SH-SY5Y (cell line): ENCODE measurements around the gene TRIAP1.

ENCODE experiments used
- GATA2 ChIP-seq: IDR thresholded peaks from 2 replicates; pipeline ENCODE4 v1.6.1; 2011; ENCODE audit warnings: mild to moderate bottlenecking, low read depth, low read length
- GATA3 ChIP-seq: IDR thresholded peaks from 2 replicates; pipeline ENCODE4 v1.6.1; 2011; ENCODE audit warnings: low read depth, mild to moderate bottlenecking, low read length, moderate library complexity

The TRIAP1 gene

DNA sequence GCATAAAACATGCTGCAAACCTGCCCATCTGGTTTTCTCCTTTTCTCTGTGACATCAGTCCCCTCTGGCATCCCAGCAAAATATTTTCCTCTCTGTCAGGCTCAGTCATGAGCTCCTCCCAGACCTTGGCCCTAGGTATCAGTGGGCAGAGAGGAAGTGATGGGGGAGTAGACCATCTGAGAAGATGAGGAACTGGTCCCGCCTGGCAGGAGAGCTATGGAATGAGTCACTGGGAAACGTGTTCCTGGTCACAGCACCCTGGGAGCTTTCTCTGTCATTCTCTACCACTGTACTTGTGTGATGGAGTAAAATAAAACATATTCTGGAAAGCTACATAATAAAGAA lies 28.4 kb upstream of the TRIAP1 start:
- TF ChIP-seq GATA2 (no peak), GATA3 (no peak)

GRCh38 chr12:120473807-120474615 lies 27.8 kb upstream of the TRIAP1 start:
- TF ChIP-seq GATA2 (no peak), GATA3 (no peak)

- no peak for TF ChIP-seq GATA3
- TF ChIP-seq GATA2, result no peak
These were observed 26.3 kb upstream of the TRIAP1 start for GRCh38 chr12:120472521-120472920.

- TF ChIP-seq GATA2 (no peak), GATA3 (no peak)
These were observed 24.1 kb upstream of the TRIAP1 start for GRCh38 chr12:120470150-120470784.

DNA sequence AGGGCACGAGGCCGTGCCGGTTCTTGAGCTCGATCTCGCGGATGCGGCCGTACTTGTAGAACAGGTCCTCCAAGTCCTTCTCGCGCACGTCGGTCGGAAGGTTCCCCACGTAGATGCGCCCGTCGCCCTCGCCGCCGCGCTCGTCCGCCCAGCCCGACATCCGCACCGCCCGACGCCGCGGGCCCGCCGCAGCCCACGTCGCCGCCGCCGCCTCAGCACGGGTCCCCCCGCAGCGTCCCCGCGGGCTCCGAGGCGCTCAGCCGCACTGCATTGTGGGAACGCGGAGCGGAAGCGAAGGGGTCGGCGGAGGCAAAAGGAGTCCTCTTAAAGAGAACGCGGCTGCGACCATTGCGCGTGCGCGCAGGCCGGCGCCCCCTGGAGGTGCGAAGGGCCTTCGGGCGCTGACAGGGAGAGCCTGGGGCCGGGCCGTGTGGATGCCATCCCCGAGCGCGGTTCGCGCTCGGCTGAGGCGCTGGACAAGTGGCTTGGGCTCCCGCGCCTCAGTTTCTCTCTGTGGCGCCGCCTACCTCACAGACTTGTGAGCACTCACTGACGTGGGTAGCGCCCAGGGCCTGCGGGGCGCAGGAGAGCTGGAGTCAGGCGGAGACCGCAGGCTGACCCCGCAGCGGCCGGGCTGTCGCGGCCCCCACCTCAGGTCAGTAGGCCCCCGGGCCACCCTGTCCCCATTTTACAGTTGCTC lies 23.4 kb upstream of the TRIAP1 start, which contains the start of gene SRSF9:
TSS of gene SRSF9 (minus strand) at position 299 of the 700 bp plus-strand sequence. CDS start at position 160, 139 bp downstream.
- no peak for TF ChIP-seq GATA3
- no peak; the same call in 1 of the 2 replicates for TF ChIP-seq GATA2

GRCh38 chr12:120468821-120469449 lies 22.8 kb upstream of the TRIAP1 start:
- TF ChIP-seq GATA2 (no peak), GATA3 (no peak)

- TF ChIP-seq GATA3, result no peak
- no peak for TF ChIP-seq GATA2
These were observed 22.2 kb upstream of the TRIAP1 start for GRCh38 chr12:120468325-120468820.

- no peak for TF ChIP-seq GATA2
- no peak for TF ChIP-seq GATA3
These were observed 21.3 kb upstream of the TRIAP1 start for GRCh38 chr12:120467439-120467838.

DNA sequence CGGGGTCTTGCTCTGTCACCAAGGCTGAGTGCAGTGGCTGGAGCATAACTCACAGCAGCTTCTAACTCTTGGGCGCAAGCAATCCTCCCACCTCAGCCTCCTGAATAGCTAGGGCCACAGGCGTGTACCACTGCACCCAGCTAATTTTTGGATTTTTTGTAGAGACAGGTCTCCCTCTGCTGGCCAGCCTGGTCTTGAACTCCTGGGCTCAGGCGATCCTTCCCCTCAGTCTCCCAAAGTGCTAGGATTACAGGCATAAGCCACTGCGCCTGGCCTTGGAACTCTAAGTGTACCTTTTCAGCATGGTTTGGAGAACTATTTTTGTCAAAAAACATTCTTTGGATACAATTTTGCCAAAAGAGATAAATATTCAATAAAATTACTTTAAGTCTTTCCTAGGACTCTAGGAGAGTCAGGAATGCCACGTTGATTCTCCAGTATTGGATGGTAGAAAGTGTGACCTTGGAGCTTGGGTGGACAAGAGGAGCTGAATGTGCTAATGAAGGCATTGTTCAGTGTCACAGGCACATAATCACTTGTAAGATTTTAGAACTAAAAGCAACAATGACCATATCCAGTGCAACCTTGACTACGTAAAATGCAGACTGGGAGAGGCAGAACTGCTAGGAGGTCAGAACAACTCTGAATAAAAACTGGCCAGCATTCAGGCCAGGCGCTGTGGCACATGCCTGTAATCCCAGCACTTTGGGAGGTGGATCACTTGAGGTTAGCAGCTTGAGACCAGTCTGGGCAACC lies 20.6 kb upstream of the TRIAP1 start:
- TF ChIP-seq GATA2 (no peak), GATA3 (no peak)

DNA sequence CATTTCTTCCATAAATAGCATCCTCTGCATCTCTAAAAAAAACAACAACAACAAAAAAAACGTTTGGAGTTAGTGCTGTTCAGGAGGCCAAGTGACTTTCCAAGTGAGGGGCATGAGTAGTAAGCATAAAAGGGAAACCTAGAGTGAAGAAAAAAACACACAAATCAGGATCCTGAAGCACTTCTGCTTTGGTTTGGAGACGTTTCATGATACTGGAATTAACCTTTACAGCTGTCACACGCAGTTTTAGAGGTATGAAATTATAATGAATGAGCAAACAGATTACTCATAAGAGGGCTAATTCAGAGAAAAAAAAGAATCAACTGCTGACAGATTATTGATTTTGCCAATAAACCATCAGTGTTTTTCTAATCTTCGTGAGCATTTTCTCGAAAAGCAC lies 19.6 kb upstream of the TRIAP1 start:
- no peak for TF ChIP-seq GATA3
- TF ChIP-seq GATA2, result no peak

- TF ChIP-seq GATA2 (no peak), GATA3 (no peak)
These were observed 17.5 kb upstream of the TRIAP1 start for GRCh38 chr12:120463712-120464111.

DNA sequence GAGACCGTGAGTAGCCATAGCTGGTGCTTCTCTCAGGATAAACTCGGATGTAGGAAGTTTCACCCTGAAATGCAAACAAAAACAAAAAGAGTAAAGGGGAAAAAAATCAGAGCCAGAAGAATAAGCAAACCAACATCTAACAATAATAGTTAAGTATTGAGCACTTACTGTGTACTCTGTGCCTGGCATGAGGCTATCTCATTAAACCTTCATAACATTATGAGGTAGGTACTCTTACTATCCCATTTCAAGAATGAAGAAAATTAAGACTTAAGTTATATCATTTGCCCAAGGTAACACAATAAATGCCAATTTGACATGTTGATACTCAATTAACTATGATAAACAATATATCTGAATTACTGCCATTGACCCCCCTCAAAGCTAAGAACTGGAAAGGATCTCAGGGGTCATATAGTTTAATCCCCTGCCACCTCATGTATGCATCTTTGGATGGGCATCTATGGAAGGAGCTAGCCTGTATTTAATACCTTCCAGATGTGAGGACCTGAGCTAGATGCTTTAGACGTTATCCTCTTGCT lies 16.0 kb upstream of the TRIAP1 start:
- TF ChIP-seq GATA3, result no peak
- TF ChIP-seq GATA2, result no peak

GRCh38 chr12:120460157-120460556 lies 14.0 kb upstream of the TRIAP1 start:
- no peak for TF ChIP-seq GATA3
- TF ChIP-seq GATA2, result no peak

DNA sequence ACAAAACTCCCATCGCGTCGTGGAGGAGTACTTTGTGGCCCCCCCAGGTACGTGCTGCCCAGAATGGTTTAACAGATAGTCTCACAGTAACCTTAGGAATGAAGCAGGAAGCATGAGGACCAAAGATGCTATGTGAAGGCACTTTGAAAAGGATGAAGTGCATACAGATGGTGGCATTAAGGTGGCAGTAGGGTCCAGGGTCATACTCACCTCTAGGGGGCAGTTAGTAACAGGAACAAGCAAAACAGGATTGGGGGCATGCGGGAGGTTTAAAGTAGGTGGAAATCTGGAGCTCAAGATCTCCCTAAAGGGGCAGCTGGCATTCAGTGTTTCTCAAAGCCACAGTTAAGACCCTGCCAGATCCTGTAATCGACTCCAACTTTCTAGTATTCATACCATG lies 10.9 kb upstream of the TRIAP1 start:
- no peak for TF ChIP-seq GATA3
- no peak for TF ChIP-seq GATA2
